Progenitor cell of endocrine pancreas (in vitro differentiated cells): ENCODE data around the gene SRXN1. TPM values are rescaled to one million over a fixed set of nuclear protein-coding genes. Genes with fewer than 3 reads are reported as not detected.

Source experiments
- DNase-seq: peaks from one replicate; pipeline ENCODE4 v3.0.0; 2021; ENCODE audit warnings: low spot score; ENCODE audit not compliant: unreplicated experiment
- H3K27ac Mint-ChIP-seq: 2 replicates; pipeline ENCODE4 v1.8.0; 2021; ENCODE audit warnings: mild to moderate bottlenecking, moderate library complexity, mixed read lengths
- H3K27me3 Mint-ChIP-seq: 2 replicates; pipeline ENCODE4 v1.8.0; 2021; ENCODE audit warnings: mixed read lengths
- H3K36me3 Mint-ChIP-seq: 2 replicates; pipeline ENCODE4 v1.8.0; 2022; ENCODE audit warnings: mixed read lengths; ENCODE audit not compliant: insufficient read depth
- H3K4me1 Mint-ChIP-seq: 2 replicates; pipeline ENCODE4 v1.8.0; 2021; ENCODE audit warnings: low read depth, mixed read lengths
- H3K4me3 Mint-ChIP-seq: 2 replicates; pipeline ENCODE4 v1.8.0; 2021; ENCODE audit warnings: low read depth, mild to moderate bottlenecking, moderate library complexity, mixed read lengths
- H3K9me3 Mint-ChIP-seq: 2 replicates; pipeline ENCODE4 v1.8.0; 2021; ENCODE audit warnings: low read depth, mixed read lengths
- total RNA-seq: library from RNA; stranded (reverse); gene quantifications from 2 replicates; pipeline ENCODE4 v1.2.1, GENCODE V29; 2021
- TF ChIP-seq, protein P1 (sequence below): fragments of 200-600 bp; sonication (generic); IDR thresholded peaks from one replicate; pipeline ENCODE4 v1.5.0; 2021; ENCODE audit warnings: antibody characterized with exemption, mild to moderate bottlenecking; ENCODE audit not compliant: unreplicated experiment

The SRXN1 gene
- total RNA-seq, 1 donor from 2014 or later: 12.0 TPM

DNA sequence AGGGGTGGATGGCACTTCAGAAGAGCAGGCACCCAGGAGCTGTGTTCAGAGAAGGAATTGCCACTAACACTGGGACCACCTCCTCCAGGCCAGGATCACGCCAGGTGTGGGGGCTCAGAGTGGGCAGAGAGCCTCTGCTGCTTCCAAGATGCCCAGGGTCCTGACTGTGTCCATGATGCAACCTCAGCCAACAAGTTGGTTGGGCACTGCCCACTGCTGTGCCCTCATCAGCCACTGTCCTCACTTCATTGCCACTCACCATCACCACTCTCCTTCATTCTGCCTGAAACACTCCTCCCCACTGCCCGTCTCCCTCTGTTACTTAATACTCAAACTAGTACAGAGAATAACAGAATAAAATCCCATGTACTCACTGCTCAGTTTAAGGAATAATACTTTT is 26.4 kb downstream of the SRXN1 start:
- no peaks in the 10 kb centered on the region for H3K9me3 Mint-ChIP-seq
- DNase-seq: no peak
- H3K4me3 Mint-ChIP-seq: no peak overlapping the region
- H3K4me1 Mint-ChIP-seq: no peaks in the 10 kb centered on the region
- H3K27ac Mint-ChIP-seq: no peak overlapping the region
- TF ChIP-seq, protein P1, sequence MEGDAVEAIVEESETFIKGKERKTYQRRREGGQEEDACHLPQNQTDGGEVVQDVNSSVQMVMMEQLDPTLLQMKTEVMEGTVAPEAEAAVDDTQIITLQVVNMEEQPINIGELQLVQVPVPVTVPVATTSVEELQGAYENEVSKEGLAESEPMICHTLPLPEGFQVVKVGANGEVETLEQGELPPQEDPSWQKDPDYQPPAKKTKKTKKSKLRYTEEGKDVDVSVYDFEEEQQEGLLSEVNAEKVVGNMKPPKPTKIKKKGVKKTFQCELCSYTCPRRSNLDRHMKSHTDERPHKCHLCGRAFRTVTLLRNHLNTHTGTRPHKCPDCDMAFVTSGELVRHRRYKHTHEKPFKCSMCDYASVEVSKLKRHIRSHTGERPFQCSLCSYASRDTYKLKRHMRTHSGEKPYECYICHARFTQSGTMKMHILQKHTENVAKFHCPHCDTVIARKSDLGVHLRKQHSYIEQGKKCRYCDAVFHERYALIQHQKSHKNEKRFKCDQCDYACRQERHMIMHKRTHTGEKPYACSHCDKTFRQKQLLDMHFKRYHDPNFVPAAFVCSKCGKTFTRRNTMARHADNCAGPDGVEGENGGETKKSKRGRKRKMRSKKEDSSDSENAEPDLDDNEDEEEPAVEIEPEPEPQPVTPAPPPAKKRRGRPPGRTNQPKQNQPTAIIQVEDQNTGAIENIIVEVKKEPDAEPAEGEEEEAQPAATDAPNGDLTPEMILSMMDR: no peak
- no peaks in the 10 kb centered on the region for H3K36me3 Mint-ChIP-seq
- peaks cover 37% of the 10 kb centered on the region for H3K27me3 Mint-ChIP-seq

DNA sequence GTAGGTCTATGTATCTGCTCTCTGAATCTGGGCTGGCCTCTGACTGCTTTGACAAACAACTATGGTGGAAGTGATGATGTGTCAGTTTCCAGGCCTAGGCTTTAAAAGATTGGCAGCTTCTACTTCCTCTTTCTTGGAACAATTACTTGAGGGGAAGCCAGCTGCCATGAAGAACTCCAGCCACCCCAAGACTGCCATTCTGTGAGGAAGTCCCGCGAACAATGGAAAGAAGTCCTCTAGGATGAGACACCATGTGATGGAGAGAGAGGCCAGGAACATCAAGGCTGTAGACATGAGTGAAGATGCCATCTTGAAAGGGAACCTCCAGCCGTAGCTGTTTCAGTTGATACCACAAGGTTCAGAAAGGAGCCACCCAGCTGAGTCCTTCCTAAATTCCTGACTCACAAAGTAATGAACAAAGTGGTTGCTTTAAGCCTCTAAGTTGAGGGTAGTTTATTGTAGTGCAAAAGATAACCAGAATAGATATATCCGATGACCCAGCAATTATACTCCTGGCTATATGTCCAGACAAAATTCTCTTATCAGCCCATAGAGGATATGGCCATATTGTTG is 27.6 kb downstream of the SRXN1 start:
- TF ChIP-seq, protein P1: no peak
- Mint-ChIP-seq H3K9me3 (no peaks in the 10 kb centered on the region), H3K27ac (no peak overlapping the region), H3K27me3 (peaks cover 46% of the 10 kb centered on the region), H3K36me3 (no peaks in the 10 kb centered on the region), H3K4me1 (no peaks in the 10 kb centered on the region), H3K4me3 (no peak overlapping the region)
- no peak for DNase-seq

DNA sequence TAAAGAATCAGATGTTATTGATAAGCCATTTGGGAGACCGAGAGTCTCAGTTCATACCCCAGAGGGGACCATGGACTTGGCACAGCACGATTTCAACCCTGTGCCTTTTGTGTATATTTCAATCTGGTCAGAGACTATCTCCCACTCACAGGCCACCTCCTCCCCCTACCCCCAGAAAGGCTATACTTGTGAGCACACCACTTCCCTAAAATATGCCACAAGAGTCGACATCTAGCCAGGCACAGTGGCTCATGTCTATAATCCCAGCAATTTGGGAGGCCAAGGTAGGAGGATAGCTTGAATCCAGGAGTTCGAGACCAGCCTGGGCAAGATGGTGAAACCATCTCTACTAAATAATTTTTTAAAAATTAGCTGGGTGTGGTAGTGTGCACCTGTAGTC is 29.3 kb downstream of the SRXN1 start:
- H3K9me3 Mint-ChIP-seq: no peaks in the 10 kb centered on the region
- no peaks in the 10 kb centered on the region for H3K36me3 Mint-ChIP-seq
- TF ChIP-seq, protein P1: no peak
- H3K27ac Mint-ChIP-seq: no peak overlapping the region
- no peaks in the 10 kb centered on the region for H3K4me1 Mint-ChIP-seq
- no peak overlapping the region for H3K4me3 Mint-ChIP-seq
- H3K27me3 Mint-ChIP-seq: peaks cover 56% of the 10 kb centered on the region
- DNase-seq: no peak

DNA sequence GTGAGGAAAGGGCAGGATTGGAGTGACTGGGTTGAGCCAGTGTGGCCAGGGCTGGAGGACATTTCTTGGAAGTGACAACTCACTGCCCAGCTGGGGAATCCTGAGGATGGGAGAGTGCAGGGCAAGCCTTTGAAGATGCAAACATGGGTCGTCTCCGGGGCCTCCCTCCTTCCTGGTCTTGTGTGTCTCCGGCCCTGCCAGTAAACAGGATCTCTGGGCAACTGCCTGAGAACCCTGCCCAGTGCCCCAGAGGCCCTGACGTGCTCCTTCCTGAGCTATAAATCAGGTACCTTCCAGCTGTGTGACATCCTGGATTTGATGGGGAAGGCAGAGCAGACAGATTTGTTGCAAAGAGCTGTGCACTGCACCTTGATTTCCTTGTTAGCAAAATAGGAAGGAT is 30.0 kb downstream of the SRXN1 start:
- H3K36me3 Mint-ChIP-seq: peaks cover under 1% of the 10 kb centered on the region
- no peak overlapping the region for H3K27ac Mint-ChIP-seq
- DNase-seq: no peak
- peaks cover 49% of the 10 kb centered on the region for H3K27me3 Mint-ChIP-seq
- H3K4me1 Mint-ChIP-seq: no peaks in the 10 kb centered on the region
- H3K9me3 Mint-ChIP-seq: peaks cover 2% of the 10 kb centered on the region
- TF ChIP-seq, protein P1: no peak
- H3K4me3 Mint-ChIP-seq: no peak overlapping the region

DNA sequence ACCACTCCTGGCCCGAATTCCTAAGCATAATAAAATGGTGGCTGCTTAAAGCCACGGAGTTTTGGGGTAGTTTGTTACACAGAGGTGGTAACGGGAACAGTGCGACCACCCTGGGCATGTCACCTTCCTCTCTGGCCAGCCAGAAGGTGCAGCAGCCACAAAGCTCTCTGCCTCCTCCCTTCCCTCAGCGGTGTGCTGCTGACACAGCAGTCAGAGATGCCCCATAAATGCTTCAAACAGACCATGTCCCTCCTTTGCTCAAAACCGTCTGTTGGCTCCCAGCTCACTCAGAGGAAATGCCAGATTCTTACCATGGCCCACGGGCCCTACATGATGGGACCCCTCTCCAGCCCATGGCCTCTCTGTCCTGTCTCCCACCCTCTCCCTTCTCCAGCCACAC is 30.8 kb downstream of the SRXN1 start:
- peaks cover 45% of the 10 kb centered on the region for H3K27me3 Mint-ChIP-seq
- TF ChIP-seq, protein P1: no peak
- H3K9me3 Mint-ChIP-seq: peaks cover 9% of the 10 kb centered on the region
- no peaks in the 10 kb centered on the region for H3K4me1 Mint-ChIP-seq
- no peak overlapping the region for H3K4me3 Mint-ChIP-seq
- H3K27ac Mint-ChIP-seq: no peak overlapping the region
- DNase-seq: no peak
- peaks cover 3% of the 10 kb centered on the region for H3K36me3 Mint-ChIP-seq
